Natural killer cell treated with Interleukin-12 subunit alpha and Interleukin-12 subunit beta and Interleukin-15 and Interleukin-18, amount 100 ng/mL, for 72 hours (primary cell): ENCODE measurements around the gene HEPACAM. TPM values are rescaled to one million over a fixed set of nuclear protein-coding genes. Genes with fewer than 3 reads are reported as not detected.
A peak's percentile ranks its signal among the peaks of the same experiment; 100 is the strongest.

Source experiments
- ATAC-seq, 2 donors: fragments of 150-1000 bp; cut with Tn5 transposase in 1 of 2; sonication (Bioruptor Pico), chemical (Tn5 transposase) in 1 of 2; 2 replicates each; pipeline ENCODE4 v1.10.0; 2021
- DNase-seq: peaks from one replicate; pipeline ENCODE4 v3.0.0; 2022; ENCODE audit warnings: low spot score
- H3K27ac Mint-ChIP-seq, 2 donors: 1 replicate in 1 of 2; 2 replicates in 1 of 2; pipeline ENCODE4 v1.8.0; 2022; ENCODE audit warnings: mixed read lengths in 2 of 2, mild to moderate bottlenecking in 1 of 2, moderate library complexity in 1 of 2
- H3K27me3 Mint-ChIP-seq, 2 donors: 1 replicate in 1 of 2; 2 replicates in 1 of 2; pipeline ENCODE4 v1.8.0; 2022; ENCODE audit warnings: mixed read lengths in 2 of 2
- H3K36me3 Mint-ChIP-seq: one replicate; pipeline ENCODE4 v1.8.0; 2022; ENCODE audit warnings: mixed read lengths
- H3K4me1 Mint-ChIP-seq, 2 donors: 1 replicate in 1 of 2; 2 replicates in 1 of 2; pipeline ENCODE4 v1.8.0; 2022; ENCODE audit warnings: low read depth in 2 of 2, mixed read lengths in 2 of 2, mild to moderate bottlenecking in 1 of 2
- H3K4me3 Mint-ChIP-seq: one replicate; pipeline ENCODE4 v1.8.0; 2022; ENCODE audit warnings: mixed read lengths
- H3K9me3 Mint-ChIP-seq: 2 replicates; pipeline ENCODE4 v1.8.0; 2022; ENCODE audit warnings: mixed read lengths
- total RNA-seq, 2 donors: library from RNA; stranded (reverse); gene quantifications; one replicate each; pipeline ENCODE4 v1.2.3, GENCODE V29; 2022

The HEPACAM gene
- total RNA-seq, 2 donors from 2014 or later = not detected

- Mint-ChIP-seq H3K27ac (no peak overlapping the region), H3K4me3 (no peak overlapping the region), H3K27me3 (peaks cover 31 to 42% of the 10 kb centered on the region in 2 donors), H3K36me3 (no peaks in the 10 kb centered on the region), H3K4me1 (no peaks in the 10 kb centered on the region), H3K9me3 (no peaks in the 10 kb centered on the region)
- ATAC-seq (no peak), DNase-seq (no peak)
These were observed 35.4 kb downstream of the HEPACAM start for GRCh38 chr11:124900464-124900863.

GRCh38 chr11:124899383-124900145 lies 36.3 kb downstream of the HEPACAM start:
- DNase-seq = no peak
- H3K27ac Mint-ChIP-seq = no peak overlapping the region
- H3K36me3 Mint-ChIP-seq = no peaks in the 10 kb centered on the region
- no peaks in the 10 kb centered on the region for H3K9me3 Mint-ChIP-seq
- H3K27me3 Mint-ChIP-seq = peaks cover 27 to 39% of the 10 kb centered on the region in 2 donors
- ATAC-seq = no peak
- no peaks in the 10 kb centered on the region for H3K4me1 Mint-ChIP-seq
- H3K4me3 Mint-ChIP-seq = no peak overlapping the region

- DNase-seq (no peak), ATAC-seq (no peak)
- no peaks in the 10 kb centered on the region for H3K36me3 Mint-ChIP-seq
- no peak overlapping the region for H3K4me3 Mint-ChIP-seq
- H3K9me3 Mint-ChIP-seq = no peaks in the 10 kb centered on the region
- no peak overlapping the region for H3K27ac Mint-ChIP-seq
- H3K4me1 Mint-ChIP-seq = no peaks in the 10 kb centered on the region
- H3K27me3 Mint-ChIP-seq = peaks cover 25 to 36% of the 10 kb centered on the region in 2 donors
These were observed 37.1 kb downstream of the HEPACAM start for GRCh38 chr11:124898711-124899110.

- peaks cover 24 to 33% of the 10 kb centered on the region in 2 donors for H3K27me3 Mint-ChIP-seq
- no peak for DNase-seq
These were observed 37.6 kb downstream of the HEPACAM start for GRCh38 chr11:124898263-124898680.

GRCh38 chr11:124897674-124898262 lies 38.1 kb downstream of the HEPACAM start, which contains the start of gene ROBO4:
Gene ROBO4 (minus strand): TSS chr11:124897865. CDS start chr11:124897795, 70 bp downstream.
- Mint-ChIP-seq H3K36me3 (no peaks in the 10 kb centered on the region), H3K27me3 (peaks cover 20 to 31% of the 10 kb centered on the region in 2 donors), H3K27ac (no peak within 1 kb of the TSS), H3K4me1 (no peaks in the 10 kb centered on the region), H3K9me3 (no peaks in the 10 kb centered on the region), H3K4me3 (no peak within 1 kb of the TSS)
- DNase-seq (no peak), ATAC-seq (peak in 1 of 2 donors; percentile 34)

More at GRCh38 chr11:124898263-124898680, 37.6 kb downstream of the HEPACAM start:
- Mint-ChIP-seq H3K9me3 (no peaks in the 10 kb centered on the region), H3K4me3 (no peak overlapping the region), H3K36me3 (no peaks in the 10 kb centered on the region), H3K4me1 (no peaks in the 10 kb centered on the region), H3K27ac (no peak overlapping the region)
- ATAC-seq = no peak

- no peak overlapping the region for H3K27ac Mint-ChIP-seq
- H3K27me3 Mint-ChIP-seq = peaks cover 22 to 30% of the 10 kb centered on the region in 2 donors
- DNase-seq (no peak), ATAC-seq (no peak)
- H3K4me1 Mint-ChIP-seq = no peaks in the 10 kb centered on the region
- no peaks in the 10 kb centered on the region for H3K36me3 Mint-ChIP-seq
- H3K4me3 Mint-ChIP-seq = no peak overlapping the region
- H3K9me3 Mint-ChIP-seq = no peaks in the 10 kb centered on the region
These were observed 38.9 kb downstream of the HEPACAM start for GRCh38 chr11:124896821-124897391.

GRCh38 chr11:124896071-124896750 lies 39.6 kb downstream of the HEPACAM start:
- H3K4me3 Mint-ChIP-seq = no peak overlapping the region
- H3K9me3 Mint-ChIP-seq = no peaks in the 10 kb centered on the region
- no peaks in the 10 kb centered on the region for H3K36me3 Mint-ChIP-seq
- ATAC-seq = no peak
- H3K27ac Mint-ChIP-seq = no peak overlapping the region
- no peak for DNase-seq
- H3K27me3 Mint-ChIP-seq = peaks cover 15 to 23% of the 10 kb centered on the region in 2 donors
- no peaks in the 10 kb centered on the region for H3K4me1 Mint-ChIP-seq

GRCh38 chr11:124895471-124895971 lies 40.3 kb downstream of the HEPACAM start:
- Mint-ChIP-seq H3K36me3 (no peaks in the 10 kb centered on the region), H3K9me3 (no peaks in the 10 kb centered on the region), H3K4me3 (no peak overlapping the region), H3K27ac (no peak overlapping the region), H3K4me1 (no peaks in the 10 kb centered on the region), H3K27me3 (peaks cover 10 to 17% of the 10 kb centered on the region in 2 donors)
- ATAC-seq (no peak), DNase-seq (no peak)

GRCh38 chr11:124894606-124895430 lies 41.0 kb downstream of the HEPACAM start:
- Mint-ChIP-seq H3K4me1 (no peaks in the 10 kb centered on the region), H3K9me3 (no peaks in the 10 kb centered on the region), H3K27ac (no peak overlapping the region), H3K36me3 (no peaks in the 10 kb centered on the region), H3K4me3 (no peak overlapping the region), H3K27me3 (peaks cover 10 to 14% of the 10 kb centered on the region in 2 donors)
- DNase-seq = no peak
- ATAC-seq = no peak

- Mint-ChIP-seq H3K4me3 (no peak overlapping the region), H3K4me1 (no peaks in the 10 kb centered on the region), H3K27ac (no peak overlapping the region), H3K9me3 (no peaks in the 10 kb centered on the region), H3K27me3 (peaks cover 5 to 8% of the 10 kb centered on the region in 2 donors), H3K36me3 (no peaks in the 10 kb centered on the region)
- DNase-seq (no peak), ATAC-seq (no peak)
These were observed 42.0 kb downstream of the HEPACAM start for GRCh38 chr11:124893781-124894401.

GRCh38 chr11:124892750-124893454 lies 42.9 kb downstream of the HEPACAM start:
- H3K36me3 Mint-ChIP-seq = no peaks in the 10 kb centered on the region
- DNase-seq = no peak

GRCh38 chr11:124892146-124892545 lies 43.7 kb downstream of the HEPACAM start:
- Mint-ChIP-seq H3K9me3 (no peaks in the 10 kb centered on the region), H3K36me3 (no peaks in the 10 kb centered on the region), H3K27me3 (peaks cover 7 to 13% of the 10 kb centered on the region in 2 donors), H3K27ac (no peak overlapping the region), H3K4me1 (no peaks in the 10 kb centered on the region), H3K4me3 (no peak overlapping the region)
- DNase-seq (no peak), ATAC-seq (no peak)

More at GRCh38 chr11:124892750-124893454, 42.9 kb downstream of the HEPACAM start:
- H3K4me3 Mint-ChIP-seq = no peak overlapping the region
- no peaks in the 10 kb centered on the region for H3K4me1 Mint-ChIP-seq
- peaks cover 9 to 18% of the 10 kb centered on the region in 2 donors for H3K27me3 Mint-ChIP-seq
- no peak overlapping the region for H3K27ac Mint-ChIP-seq
- no peak for ATAC-seq
- H3K9me3 Mint-ChIP-seq = no peaks in the 10 kb centered on the region
